ENCODE measurements around the gene CELA1. TPM values are rescaled to one million over a fixed set of nuclear protein-coding genes. Genes with fewer than 3 reads are reported as not detected.
"Not testable (repeated sequence)": the region's sequence is repeated elsewhere in the genome, so short reads cannot be mapped to it uniquely, and the experiment has no call there.

Gene CELA1
- total RNA-seq, 1 experiment from 2014 or later, result not detected

DNA sequence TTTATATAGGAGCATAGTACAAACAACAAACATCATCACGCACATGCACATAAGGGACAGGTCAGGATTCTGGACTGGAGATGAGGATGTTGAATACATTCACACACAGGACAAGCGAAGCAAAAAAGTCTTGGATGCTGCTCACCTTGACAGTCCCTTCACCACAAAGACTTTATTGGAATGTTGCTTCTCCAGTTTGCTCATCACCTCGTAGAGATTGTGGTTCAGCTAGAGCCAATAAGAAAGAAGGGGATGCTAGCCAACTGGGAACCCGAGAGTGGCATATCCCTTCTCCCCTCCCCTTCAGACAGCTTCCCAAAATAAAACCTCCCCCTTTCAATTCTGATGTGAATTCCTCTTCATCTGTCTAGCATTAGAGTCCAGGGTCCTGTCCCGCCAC, 50.8 kb downstream of the CELA1 start (continued):
- TF ChIP-seq REST (IDR thresholded peaks at IDR 0.05; ENCODE audit: low read depth) (no peak), ELF1 (IDR thresholded peaks at IDR 0.05; ENCODE audit: borderline replicate concordance, low read depth) (no peak), SIN3A (IDR thresholded peaks at IDR 0.05; ENCODE audit: low read depth) (no peak), ZFX (IDR thresholded peaks at IDR 0.05) (no peak), SRF (IDR thresholded peaks at IDR 0.05; ENCODE audit: low read depth) (no peak)
- TF ChIP-seq, protein P1, sequence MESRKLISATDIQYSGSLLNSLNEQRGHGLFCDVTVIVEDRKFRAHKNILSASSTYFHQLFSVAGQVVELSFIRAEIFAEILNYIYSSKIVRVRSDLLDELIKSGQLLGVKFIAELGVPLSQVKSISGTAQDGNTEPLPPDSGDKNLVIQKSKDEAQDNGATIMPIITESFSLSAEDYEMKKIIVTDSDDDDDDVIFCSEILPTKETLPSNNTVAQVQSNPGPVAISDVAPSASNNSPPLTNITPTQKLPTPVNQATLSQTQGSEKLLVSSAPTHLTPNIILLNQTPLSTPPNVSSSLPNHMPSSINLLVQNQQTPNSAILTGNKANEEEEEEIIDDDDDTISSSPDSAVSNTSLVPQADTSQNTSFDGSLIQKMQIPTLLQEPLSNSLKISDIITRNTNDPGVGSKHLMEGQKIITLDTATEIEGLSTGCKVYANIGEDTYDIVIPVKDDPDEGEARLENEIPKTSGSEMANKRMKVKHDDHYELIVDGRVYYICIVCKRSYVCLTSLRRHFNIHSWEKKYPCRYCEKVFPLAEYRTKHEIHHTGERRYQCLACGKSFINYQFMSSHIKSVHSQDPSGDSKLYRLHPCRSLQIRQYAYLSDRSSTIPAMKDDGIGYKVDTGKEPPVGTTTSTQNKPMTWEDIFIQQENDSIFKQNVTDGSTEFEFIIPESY (IDR thresholded peaks at IDR 0.05; ENCODE audit: extremely low read depth, insufficient replicate concordance, low read length), result no peak

DNA sequence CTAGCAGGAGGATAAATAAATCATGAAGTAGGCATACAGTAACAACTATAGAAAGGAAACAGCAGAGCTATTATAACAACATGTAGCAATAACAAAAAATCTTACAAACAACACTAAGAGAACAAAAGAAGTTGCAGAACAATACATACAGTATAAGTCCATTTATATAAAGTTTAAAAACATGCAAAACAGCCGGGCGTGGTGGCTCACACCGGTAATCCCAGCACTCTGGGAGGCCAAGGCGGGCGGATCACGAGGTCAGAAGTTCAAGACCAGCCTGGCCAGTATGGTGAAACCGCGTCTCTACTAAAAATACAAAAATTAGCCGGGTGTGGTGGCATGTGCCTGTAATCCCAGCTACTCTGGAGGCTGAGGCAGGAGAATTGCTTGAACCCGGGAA, 52.4 kb downstream of the CELA1 start:
- CTCF ChIA-PET; BruUV-seq (replicated peaks); H3K4me3 ChIP-seq (replicated peaks in 1 of 2; ENCODE audit: low read depth in 1 of 2, low read length in 2 of 2); POLR2A ChIA-PET; H3K27me3 ChIP-seq (ENCODE audit: insufficient read depth, low read length); H3K9me3 ChIP-seq (ENCODE audit: control insufficient read depth in 1 of 2, insufficient read depth in 1 of 2, low read depth in 1 of 2, low read length in 2 of 2); H3K79me2 ChIP-seq (ENCODE audit: insufficient read depth, low read length); DNase-seq (ENCODE audit: low read depth, low spot score); ATAC-seq; H3K27ac ChIP-seq (ENCODE audit: low read depth, low read length); H4K20me1 ChIP-seq (ENCODE audit: insufficient read depth); H2AFZ ChIP-seq (ENCODE audit: low read depth, low read length, poor library complexity, severe bottlenecking); H3K36me3 ChIP-seq (ENCODE audit: control insufficient read depth in 1 of 2, insufficient read depth in 2 of 2, low read length in 2 of 2); H3K9me2 ChIP-seq (ENCODE audit: insufficient read depth); intact Hi-C loops (cut with micrococcal nuclease); H3K9ac ChIP-seq (ENCODE audit: low read length); RAD21 ChIA-PET (ENCODE audit: low non-redundant PET in 1 of 2, low total read pairs in 2 of 2, uncharacterized antibody in 2 of 2, unreplicated experiment in 2 of 2): not testable (repeated sequence)
- Histone ChIP-seq H3K4me1 (ENCODE audit: control insufficient read depth in 1 of 2, insufficient read depth in 2 of 2, low read length in 2 of 2) (peaks cover 4 to 12% of the 10 kb centered on the region in 2 experiments), H3K4me2 (ENCODE audit: low read length) (peak overlapping the region; percentile 2; the same call in 1 of the 2 replicates)
